Activated CD8-positive, alpha-beta memory T cell treated with anti-CD3 and anti-CD28 coated beads for 48 hours (primary cell): ENCODE data around the gene SIRT5.
A peak's percentile ranks its signal among the peaks of the same experiment; 100 is the strongest.

Experiments
- DNase-seq, 3 experiments: peaks; one replicate each; pipeline ENCODE4 v3.0.0-alpha.2; 2020; ENCODE audit warnings: low read depth in 2 of 3, low spot score in 2 of 3

Gene SIRT5

DNA sequence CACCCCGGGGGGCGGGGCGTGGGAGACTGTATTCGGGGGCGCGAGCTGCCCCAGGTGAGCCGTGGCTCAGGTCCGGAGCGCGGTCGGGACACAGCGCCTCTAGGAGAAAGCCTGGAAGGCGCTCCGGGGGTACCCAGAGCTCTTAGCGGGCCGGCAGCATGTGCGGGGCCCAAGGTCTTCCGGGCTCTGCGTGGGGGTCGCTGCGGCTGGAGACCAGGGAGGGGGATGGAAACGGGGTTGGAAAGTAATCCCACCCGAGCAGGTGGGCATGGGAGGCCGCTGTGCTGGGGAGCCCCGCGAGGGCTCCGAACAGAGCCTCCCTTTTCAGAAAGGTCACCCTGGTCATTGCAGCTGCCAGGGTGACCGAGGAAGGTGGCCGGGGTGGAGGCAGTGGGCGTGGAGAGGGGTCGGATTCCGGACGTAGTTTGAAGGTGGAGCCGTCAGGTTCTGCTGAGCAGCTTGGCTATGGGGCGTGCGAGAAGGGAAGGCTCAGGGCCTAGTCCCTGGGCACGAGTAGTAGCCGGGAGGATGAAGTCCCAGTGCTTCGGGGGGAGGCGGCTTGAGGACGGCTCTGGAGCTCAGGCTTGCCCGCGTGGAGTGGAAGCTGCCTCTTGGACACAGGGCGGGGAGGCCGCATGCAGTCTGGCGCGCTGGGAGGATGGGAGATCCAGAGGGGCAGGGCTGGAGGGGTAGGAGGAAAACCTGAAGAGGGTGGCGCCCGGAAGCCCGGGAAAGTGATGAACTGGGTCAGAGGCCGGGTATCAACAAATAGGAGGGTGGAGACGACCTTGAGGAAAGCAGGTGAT is at the start of gene SIRT5:
SIRT5 (plus strand) TSS at position 31 of the 806 bp plus-strand sequence. CDS start 9,510 bp downstream, outside the sequence.
- peak; percentile 58 to 77 (median 63) for DNase-seq

DNA sequence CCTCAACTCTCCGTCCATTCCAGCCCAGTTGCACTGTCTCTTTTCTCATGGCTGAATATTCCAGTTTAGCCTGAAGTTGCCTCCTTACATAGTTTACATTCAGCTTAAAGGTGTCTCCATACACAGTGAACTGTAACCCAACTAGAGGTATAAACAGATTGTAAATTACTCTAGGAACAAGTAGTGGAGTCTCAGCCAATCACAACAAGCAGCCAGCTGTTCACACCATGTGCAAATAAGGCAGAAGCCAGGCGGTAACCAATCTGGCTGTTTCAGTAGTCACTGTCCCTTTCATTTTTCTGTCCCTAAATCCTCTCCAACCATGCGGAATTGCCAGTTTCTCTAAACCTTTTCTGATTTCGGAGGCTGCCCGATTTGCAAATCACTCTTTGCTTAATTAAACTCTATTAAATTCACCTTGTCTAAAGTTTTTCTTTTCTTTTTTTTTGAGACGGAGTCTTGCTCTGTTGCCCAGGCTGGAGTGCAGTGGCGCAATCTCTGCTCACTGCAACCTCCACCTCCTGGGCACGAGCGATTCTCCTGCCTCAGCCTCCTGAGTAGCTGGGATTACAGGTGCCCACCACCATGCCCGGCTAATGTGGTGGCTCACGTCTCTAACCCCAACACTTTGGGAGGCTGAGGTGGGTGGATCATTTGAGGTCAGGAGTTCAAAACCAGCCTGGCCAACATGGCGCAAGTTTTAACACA is 49.4 kb upstream of the SIRT5 start:
- no peak for DNase-seq

DNA sequence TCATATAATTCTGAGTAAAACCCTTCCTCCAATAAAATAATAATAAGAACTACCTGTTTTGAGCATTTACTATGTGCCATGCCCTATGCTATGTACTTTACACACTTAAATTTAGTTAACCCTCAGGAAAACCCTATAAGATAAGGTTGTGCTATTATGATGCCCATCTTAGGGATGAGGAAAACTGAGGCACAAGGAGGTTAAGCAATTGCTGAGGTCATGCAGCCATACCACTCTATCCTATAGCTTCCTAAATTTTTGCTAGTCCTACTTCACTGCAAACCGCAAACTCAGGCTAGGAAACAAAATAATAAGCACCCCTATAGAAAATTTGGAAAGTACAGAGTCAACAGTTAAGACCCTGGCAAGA is 48.1 kb upstream of the SIRT5 start:
- DNase-seq, result no peak

- DNase-seq, result no peak
Observed at GRCh38 chr6:13526727-13527670, 47.4 kb upstream of the SIRT5 start.

DNA sequence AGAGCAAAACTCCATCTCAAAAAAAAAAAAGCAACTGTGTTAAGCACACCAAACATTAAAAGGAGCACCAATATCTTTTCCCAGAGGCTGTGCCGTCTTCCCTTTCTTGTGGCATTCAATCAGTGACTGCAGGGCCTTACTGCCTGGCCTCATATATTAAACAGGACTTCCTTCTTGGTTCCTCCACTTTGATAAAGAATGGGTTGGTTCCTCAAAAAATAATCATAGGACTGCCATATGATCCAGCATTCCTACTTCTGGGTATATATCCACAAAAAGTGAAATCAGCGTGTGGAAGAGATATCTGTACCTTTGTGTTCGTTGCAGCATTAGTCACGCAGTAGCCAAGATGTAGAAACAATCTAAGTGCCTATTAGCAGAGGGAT is 46.7 kb upstream of the SIRT5 start:
- DNase-seq, result no peak

DNA sequence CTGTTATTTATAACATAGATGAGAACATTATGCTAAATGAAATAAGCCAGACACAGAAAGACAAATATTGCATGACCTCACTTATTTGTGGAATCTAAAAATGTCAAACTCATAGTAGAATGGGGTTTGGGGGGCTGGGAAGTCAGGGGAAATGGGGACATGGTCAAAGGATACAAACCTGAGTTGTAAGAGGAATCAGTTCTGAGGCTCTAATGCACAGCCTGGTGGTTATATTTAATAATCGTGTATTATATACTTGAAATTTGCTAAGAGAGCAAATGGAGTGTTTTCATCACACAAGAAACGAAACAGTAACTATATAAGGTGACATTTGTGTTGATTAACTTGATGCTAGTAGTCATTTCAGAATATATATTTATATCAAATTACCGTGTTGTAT is 46.2 kb upstream of the SIRT5 start:
- no peak for DNase-seq

GRCh38 chr6:13528777-13529343 is 45.5 kb upstream of the SIRT5 start:
- DNase-seq, result no peak

DNA sequence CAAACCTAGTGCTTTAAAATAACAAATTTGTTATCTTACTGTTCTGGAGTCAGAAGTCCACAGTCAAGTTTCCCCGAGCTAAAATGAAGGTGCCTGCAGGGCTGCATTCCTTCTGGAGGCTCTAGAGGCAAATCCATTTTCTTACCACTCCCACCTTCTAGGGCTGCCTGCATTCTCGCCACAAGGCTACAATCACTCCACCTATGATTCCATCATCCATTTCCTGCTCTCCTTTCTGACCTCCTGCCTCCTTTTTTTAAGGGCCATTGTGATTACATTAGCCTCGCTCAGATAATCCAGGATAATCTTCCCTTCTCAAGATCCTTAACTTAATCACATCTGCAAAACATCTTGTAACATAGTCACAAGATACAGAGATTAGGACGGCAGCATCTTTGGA is 42.4 kb upstream of the SIRT5 start:
- DNase-seq, result no peak

GRCh38 chr6:13534536-13534935 is 39.9 kb upstream of the SIRT5 start:
- no peak for DNase-seq

DNA sequence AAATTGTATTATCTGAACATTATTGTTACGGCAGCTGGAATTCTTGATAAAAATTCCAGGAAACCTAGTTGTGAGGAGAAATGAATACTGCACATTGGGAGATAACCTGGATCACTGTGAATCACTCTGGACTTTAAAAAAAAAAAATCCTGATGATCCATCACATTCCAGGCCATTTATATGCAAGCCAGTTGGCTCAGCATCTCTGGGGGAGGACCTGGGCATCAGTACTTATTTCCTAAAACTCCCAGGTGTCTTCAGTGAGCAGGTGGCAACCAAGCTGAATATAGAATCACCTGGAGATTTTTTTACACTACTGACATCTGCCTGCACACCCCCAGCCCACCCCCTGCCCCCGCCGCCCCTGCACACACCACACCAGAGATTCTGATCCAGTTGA is 39.1 kb upstream of the SIRT5 start:
- no peak for DNase-seq

DNA sequence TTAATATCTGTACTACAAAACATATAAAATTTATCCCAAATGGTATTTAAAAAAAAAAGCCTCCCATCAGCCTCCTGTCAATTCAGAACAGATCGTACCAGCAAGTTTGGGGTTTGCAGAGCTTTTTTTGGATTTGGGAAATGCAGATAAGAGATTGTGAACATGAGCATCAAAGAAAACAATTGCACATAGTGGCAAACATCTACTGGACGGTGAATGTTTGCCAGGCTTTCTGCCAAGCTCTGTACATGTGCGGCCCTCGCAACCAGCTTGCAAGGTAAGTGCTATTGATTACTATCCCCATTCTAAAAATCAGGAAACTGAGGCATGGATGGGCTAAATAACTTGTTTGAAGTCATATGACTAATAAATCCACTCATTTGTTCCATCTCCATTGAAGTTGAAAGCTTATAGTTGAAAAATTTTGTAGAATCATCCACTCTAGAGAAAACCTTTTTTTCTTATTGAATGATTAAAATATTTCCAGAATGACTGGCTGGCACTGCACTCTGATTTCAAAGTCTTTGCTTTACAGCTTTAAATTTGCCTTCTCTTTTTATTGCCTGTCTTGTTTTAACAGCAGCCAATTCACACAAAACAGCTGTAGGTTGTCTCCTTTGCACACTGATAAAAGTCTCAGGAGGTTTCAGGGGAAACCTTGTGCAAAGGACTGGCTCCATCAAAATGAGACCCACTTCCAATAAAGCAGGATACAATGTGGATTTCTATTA is 37.4 kb upstream of the SIRT5 start:
- DNase-seq, result no peak

GRCh38 chr6:13537527-13537897 is 36.9 kb upstream of the SIRT5 start:
- DNase-seq, result no peak

GRCh38 chr6:13538084-13538483 is 36.3 kb upstream of the SIRT5 start:
- DNase-seq, result no peak

- no peak for DNase-seq
Observed at GRCh38 chr6:13538600-13538999, 35.8 kb upstream of the SIRT5 start.

DNA sequence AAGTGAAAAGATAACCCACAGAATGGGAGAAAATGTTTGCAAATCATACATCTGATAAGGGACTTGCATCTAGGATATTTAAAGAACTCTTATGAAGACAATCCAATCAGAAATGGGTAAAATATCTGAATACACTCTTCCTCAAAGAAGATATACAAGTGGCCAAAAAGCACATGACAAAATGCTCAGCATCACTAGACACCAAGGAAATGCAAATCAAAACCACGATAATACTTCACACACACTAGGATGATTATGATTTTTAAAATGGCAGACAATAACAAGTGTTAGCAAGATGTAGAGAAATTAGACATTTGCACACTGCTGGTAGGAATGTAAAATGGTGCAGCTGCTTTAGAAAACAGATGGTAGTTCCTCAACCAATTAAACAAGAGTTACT is 34.8 kb upstream of the SIRT5 start:
- no peak for DNase-seq

- DNase-seq, result no peak
Observed at GRCh38 chr6:13541496-13541895, 32.9 kb upstream of the SIRT5 start.

DNA sequence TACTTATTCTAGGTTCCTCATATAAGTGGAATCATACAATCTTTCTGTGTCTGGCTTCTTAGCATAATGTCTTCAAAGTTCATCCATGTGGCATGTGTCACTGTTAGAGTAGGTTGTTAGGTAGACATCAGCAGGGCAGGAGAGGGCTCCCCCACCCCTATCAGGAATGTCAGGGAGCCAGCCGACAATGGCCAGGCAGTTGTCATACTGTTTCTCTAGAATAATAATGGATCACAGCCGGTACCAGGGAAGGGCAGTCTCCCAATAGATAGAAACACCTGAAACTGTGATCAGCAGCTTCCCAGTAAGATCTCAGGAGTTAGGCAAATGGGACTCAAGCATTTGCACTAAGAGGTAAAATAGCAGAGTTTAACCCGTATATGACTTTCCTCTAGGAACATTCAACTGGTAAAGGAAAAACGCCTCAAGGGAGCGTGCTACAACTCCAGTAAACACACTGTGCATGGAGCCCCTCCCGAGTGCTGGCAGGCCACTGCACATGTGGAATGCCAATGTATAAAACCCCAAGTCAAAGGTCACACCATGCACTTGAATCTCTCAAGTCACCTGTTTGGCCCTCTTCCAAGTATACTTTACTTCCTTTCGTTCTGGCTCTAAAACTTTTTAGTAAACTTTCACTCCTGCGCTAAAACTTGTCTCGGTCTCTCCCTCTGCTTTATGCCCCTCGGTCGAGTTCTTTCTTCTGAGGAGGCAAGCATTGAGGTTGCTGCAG is 29.8 kb upstream of the SIRT5 start:
- no peak for DNase-seq

DNA sequence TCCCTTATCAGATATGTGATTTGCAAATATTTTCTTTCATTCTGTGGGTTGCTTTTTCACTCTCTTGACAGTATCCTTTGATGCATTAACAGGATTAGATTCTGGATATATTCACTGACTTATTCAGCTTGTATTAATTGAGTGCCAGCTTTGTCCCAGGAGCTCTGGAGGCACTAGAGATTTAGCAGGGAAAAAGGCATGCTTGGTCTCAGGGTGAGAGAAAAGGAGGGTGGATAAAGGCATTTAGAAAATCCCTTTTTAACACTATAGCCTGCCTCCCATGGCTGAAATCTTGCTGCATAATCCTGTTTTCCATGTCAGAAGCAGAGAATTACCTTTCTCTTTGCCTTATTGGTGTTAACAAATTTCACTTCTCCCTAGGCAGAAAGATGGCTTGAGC is 28.5 kb upstream of the SIRT5 start:
- DNase-seq, result no peak

DNA sequence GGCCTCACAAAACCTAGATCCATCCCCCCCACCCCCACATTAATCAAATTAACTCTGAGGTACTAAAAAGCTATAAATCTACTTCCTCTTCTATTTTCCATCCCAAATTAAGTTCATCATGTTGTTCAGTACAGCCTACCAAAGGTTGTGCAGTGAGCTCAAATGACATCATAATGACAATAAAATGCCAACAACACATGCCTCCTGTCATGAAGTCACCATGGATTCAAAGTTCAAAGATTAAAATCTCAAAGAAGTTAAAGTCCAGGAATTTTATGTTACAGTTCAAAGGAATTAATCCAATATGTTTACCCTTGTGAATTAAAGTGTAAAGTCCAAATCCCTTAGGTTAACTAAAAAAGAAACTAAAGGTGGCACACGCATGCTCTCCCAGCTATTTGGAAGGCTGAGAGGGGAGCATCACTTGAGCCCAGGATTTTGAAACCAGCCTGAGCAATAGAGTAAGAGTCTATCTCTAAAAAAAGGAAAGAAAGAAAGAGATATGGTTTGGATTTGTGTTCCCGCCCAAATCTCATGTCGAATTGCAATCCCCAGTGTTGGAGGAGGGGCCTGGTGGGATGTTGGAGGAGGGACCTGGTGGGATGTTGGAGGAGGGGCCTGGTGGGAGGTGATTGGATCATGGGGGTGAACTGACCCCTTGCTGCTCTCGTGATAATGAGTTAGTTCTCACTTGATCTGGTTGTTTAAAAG is 25.7 kb upstream of the SIRT5 start:
- DNase-seq, result no peak
